ENCODE results near the gene CRIM1.
"Not testable (repeated sequence)": the region's sequence is repeated elsewhere in the genome, so short reads cannot be mapped to it uniquely, and the experiment has no call there.

Gene CRIM1

GRCh38 chr2:36355151-36355889 is at the start of gene CRIM1:
Gene CRIM1 (plus strand): TSS chr2:36355778. CDS start chr2:36356293, 515 bp downstream.
- peaks cover 40 to 49% of the 10 kb centered on the region in 2 donors for H3K4me1 Mint-ChIP-seq
- peak within 1 kb of the TSS; percentile 88 for H3K27ac Mint-ChIP-seq
- ATAC-seq (replicated peaks) (peak; percentile 54 to 64), DNase-seq (peak; percentile 50)
- H3K36me3 Mint-ChIP-seq, result no peaks in the 10 kb centered on the region
- peaks cover 6 to 21% of the 10 kb centered on the region in 2 donors for H3K27me3 Mint-ChIP-seq
- peak within 1 kb of the TSS; percentile 88 to 90 for H3K4me3 Mint-ChIP-seq
- H3K9me3 Mint-ChIP-seq, result no peaks in the 10 kb centered on the region

DNA sequence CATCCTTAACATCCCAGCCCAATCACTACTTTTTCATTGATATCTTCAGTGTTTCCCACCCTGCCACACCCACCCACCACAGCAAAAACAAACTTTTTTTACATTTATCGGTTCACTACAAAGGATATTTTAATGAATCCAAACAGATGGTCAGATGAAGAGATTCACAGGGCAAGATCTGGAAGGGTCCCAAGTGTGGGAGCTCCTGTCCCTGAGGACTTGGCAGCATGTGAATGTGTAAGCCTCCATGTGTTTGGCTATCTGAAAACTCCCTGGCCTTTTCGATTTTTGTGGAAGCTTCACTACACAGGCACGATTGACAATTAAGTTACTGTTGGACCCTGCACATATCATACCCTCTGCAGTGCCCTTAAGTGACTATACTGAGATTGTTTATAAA is 48.1 kb upstream of the CRIM1 start:
- ATAC-seq (replicated peaks) (no peak), DNase-seq (no peak)
- no peaks in the 10 kb centered on the region for H3K36me3 Mint-ChIP-seq
- no peak overlapping the region for H3K4me3 Mint-ChIP-seq
- no peaks in the 10 kb centered on the region for H3K27me3 Mint-ChIP-seq
- H3K27ac Mint-ChIP-seq, result no peak overlapping the region
- peaks cover 0 to 1% of the 10 kb centered on the region in 2 donors for H3K9me3 Mint-ChIP-seq
- no peaks in the 10 kb centered on the region for H3K4me1 Mint-ChIP-seq

GRCh38 chr2:36310444-36310843 is 45.1 kb upstream of the CRIM1 start:
- H3K36me3 Mint-ChIP-seq; H3K9me3 Mint-ChIP-seq; ATAC-seq (replicated peaks): not testable (repeated sequence)

GRCh38 chr2:36318547-36318946 is 37.0 kb upstream of the CRIM1 start:
- Mint-ChIP-seq H3K27me3 (peaks cover 7 to 22% of the 10 kb centered on the region in 2 donors), H3K36me3 (no peaks in the 10 kb centered on the region), H3K9me3 (peaks cover 0 to 5% of the 10 kb centered on the region in 2 donors), H3K27ac (no peak overlapping the region), H3K4me1 (no peaks in the 10 kb centered on the region), H3K4me3 (no peak overlapping the region)
- no peak for DNase-seq
- no peak for ATAC-seq (replicated peaks)

More at GRCh38 chr2:36310444-36310843, 45.1 kb upstream of the CRIM1 start:
- not testable (repeated sequence) for H3K27ac Mint-ChIP-seq, DNase-seq, H3K27me3 Mint-ChIP-seq, H3K4me3 Mint-ChIP-seq, H3K4me1 Mint-ChIP-seq

DNA sequence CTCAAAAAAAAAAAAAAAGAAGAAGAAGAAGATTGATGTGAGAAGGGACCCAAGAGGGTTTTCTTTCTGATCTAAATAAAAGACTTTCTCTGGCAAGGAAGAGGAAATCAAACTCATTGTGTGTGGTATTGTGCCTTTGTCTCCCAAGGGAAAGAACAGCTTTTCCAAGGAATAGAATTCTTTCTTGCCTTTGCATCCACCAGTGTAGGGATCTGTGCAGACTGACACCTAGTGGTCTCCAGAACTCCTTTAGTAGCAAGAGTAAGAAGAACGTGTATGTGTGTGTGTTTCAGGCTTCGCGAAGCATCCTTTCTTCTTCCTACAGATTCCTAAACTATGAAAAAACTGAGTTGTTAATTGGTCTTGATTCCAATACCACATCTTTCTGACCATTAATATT is 33.5 kb upstream of the CRIM1 start:
- Mint-ChIP-seq H3K4me3 (no peak overlapping the region), H3K9me3 (peaks cover 0 to 3% of the 10 kb centered on the region in 2 donors), H3K4me1 (no peaks in the 10 kb centered on the region), H3K36me3 (no peaks in the 10 kb centered on the region), H3K27me3 (peaks cover 4 to 15% of the 10 kb centered on the region in 2 donors), H3K27ac (no peak overlapping the region)
- no peak for DNase-seq
- ATAC-seq (replicated peaks), result no peak

GRCh38 chr2:36326286-36326685 is 29.3 kb upstream of the CRIM1 start:
- no peak overlapping the region for H3K4me3 Mint-ChIP-seq
- ATAC-seq (replicated peaks) (no peak), DNase-seq (no peak)
- H3K36me3 Mint-ChIP-seq, result no peaks in the 10 kb centered on the region
- H3K9me3 Mint-ChIP-seq, result peaks cover 0 to 3% of the 10 kb centered on the region in 2 donors
- H3K27me3 Mint-ChIP-seq, result peaks cover 4 to 11% of the 10 kb centered on the region in 2 donors
- H3K27ac Mint-ChIP-seq, result no peak overlapping the region
- H3K4me1 Mint-ChIP-seq, result no peaks in the 10 kb centered on the region

DNA sequence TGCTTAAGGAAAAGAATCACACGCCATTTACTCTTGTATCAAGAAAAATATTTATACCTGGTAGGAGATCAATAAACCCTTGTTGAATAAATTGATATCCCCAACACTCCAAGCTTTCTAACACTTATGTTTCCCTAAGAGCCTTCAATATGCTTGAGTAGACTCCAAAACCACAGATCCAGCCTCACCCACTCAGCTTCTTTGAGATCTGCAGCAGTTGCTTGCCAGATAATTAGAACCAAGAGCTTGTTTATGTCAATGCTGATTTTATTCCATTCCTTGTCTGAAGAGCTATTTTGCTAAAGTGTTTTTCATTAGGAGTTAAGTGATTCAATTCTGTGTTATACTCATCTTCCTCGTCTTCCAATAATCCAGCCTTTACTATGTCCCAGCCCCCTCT is 26.3 kb upstream of the CRIM1 start:
- H3K27ac Mint-ChIP-seq, result no peak overlapping the region
- no peak overlapping the region for H3K4me3 Mint-ChIP-seq
- no peaks in the 10 kb centered on the region for H3K4me1 Mint-ChIP-seq
- no peak for ATAC-seq (replicated peaks)
- H3K9me3 Mint-ChIP-seq, result no peaks in the 10 kb centered on the region
- H3K36me3 Mint-ChIP-seq, result no peaks in the 10 kb centered on the region
- no peak for DNase-seq
- no peaks in the 10 kb centered on the region for H3K27me3 Mint-ChIP-seq

DNA sequence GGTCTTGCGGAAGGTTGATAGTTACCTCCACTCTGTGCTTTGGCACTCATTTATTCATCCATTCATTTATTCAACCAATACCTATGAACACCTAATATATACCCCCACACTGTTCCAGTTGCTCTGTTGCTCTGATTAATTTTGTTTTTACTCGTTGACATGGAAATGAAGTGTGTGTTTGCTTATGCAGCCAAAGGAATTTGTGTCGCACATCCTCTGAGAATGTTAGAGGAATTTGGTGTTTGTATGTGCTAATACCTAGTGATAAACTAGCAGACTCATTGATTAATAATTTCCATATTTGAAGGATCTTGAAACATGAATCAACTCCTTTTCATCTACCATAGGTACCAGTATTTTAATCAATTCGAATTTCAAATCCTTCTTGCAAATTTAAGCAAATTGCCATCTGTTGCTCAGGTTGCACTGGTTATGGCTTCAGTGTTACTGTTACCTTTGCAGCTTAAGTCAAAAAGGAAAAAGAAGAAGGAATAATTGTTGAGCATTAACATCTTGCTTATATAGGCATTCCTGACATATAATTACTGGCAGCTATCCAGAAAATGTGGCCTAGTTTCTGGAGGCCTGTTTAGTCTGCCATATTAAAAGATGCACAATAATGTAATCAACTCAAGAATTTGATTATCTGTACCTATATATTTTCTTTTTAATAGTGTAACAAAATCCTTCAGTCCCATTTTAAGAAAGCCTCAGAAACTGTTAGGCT is 25.7 kb upstream of the CRIM1 start:
- H3K36me3 Mint-ChIP-seq, result no peaks in the 10 kb centered on the region
- H3K4me3 Mint-ChIP-seq, result no peak overlapping the region
- ATAC-seq (replicated peaks) (no peak), DNase-seq (no peak)
- no peaks in the 10 kb centered on the region for H3K9me3 Mint-ChIP-seq
- no peak overlapping the region for H3K27ac Mint-ChIP-seq
- H3K4me1 Mint-ChIP-seq, result no peaks in the 10 kb centered on the region
- H3K27me3 Mint-ChIP-seq, result no peaks in the 10 kb centered on the region

DNA sequence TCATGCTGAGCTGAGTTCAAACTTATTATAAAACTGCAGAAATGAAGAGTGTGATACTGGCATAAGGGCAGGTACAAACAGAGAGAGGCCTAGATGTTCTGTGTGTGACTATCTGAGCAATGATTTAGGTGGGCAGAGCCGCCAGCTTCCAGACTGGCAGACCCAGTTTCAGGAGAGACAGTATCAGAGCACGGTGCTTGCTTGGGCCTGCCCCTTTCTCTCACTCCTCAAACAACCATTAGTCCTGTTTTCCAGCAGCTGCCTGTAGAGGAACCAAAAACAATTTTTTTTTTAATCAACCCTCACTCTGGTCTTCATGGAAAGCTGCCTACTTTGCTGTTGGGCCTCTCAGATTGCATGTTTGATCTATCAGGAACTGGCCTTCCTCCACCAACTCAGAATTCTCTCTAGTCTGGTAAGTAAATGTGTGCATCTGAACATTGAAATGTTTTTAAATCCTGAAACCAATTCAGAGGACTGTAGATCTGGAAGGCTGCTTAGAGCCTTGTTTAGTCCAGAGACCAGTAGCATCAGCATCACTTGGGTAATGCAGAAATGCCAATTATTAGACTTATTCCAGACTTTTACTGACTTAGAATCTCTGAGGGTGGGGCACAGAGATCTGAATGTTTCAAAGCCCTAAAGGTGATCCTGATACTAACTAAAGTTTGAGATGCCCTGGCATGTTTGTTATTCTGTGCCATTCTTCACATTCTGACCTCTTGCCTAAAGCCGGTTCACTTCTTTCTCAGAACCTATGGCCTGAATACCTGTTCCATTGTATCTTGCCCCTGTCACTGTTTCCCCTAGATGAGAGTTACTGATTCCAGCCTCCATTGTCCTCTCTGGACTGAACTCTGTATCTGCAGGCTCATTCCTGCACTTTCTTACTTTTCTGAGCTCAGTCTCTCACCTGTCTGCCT is 24.8 kb upstream of the CRIM1 start:
- no peak overlapping the region for H3K27ac Mint-ChIP-seq
- H3K27me3 Mint-ChIP-seq, result peaks cover 5 to 7% of the 10 kb centered on the region in 2 donors
- H3K9me3 Mint-ChIP-seq, result no peaks in the 10 kb centered on the region
- H3K4me3 Mint-ChIP-seq, result no peak overlapping the region
- DNase-seq (no peak), ATAC-seq (replicated peaks) (no peak)
- H3K4me1 Mint-ChIP-seq, result no peaks in the 10 kb centered on the region
- no peaks in the 10 kb centered on the region for H3K36me3 Mint-ChIP-seq

- H3K27me3 Mint-ChIP-seq, result peaks cover 8% of the 10 kb centered on the region in 2 donors
Measured at GRCh38 chr2:36333350-36334012, 22.1 kb upstream of the CRIM1 start.

DNA sequence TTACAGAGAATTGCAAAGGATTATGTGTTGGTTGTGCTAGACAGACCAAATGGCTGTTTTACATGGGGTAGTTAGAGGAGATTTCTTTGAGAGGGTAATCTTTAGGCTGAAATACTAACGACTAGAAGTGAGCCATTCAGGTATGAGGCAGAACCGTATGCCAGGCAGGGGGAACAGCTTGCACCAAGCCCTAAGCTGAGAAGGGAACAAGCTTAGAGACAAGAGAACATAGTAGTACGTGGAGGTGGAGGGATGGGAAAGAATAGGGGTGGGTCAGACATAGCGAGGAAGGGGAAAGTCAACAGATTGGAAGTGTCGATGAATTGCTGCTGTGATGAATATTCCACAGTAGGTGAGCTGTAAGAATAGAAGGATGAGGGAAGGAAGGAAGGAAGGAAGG is 20.0 kb upstream of the CRIM1 start:
- H3K9me3 Mint-ChIP-seq, result no peaks in the 10 kb centered on the region
- no peak overlapping the region for H3K4me3 Mint-ChIP-seq
- DNase-seq (no peak), ATAC-seq (replicated peaks) (no peak)
- H3K27me3 Mint-ChIP-seq, result peaks cover 8% of the 10 kb centered on the region in 2 donors
- no peaks in the 10 kb centered on the region for H3K36me3 Mint-ChIP-seq
- H3K27ac Mint-ChIP-seq, result no peak overlapping the region
- no peaks in the 10 kb centered on the region for H3K4me1 Mint-ChIP-seq

More at GRCh38 chr2:36333350-36334012, 22.1 kb upstream of the CRIM1 start:
- Mint-ChIP-seq H3K27ac (no peak overlapping the region), H3K4me3 (no peak overlapping the region), H3K36me3 (no peaks in the 10 kb centered on the region), H3K9me3 (no peaks in the 10 kb centered on the region), H3K4me1 (no peaks in the 10 kb centered on the region)
- DNase-seq (no peak), ATAC-seq (replicated peaks) (peak in 1 of 2 donors; percentile 25)

DNA sequence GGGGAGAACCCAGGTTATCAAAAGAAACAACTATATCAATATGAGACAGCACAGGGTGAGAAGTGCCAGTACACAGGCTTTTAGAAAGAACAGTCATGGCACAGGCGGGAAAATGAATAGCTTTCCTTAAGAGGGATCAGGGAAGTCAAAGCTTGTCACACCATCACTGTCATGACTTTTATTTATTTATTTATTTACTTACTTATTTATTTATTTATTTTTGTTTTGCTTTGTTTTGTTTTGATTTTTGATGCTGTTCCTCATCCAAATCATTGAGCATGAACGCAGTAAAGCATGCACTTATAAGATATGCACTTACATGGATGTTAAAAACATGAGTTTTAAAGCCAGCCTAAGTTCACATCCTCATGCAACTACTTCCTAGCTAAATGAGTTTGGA is 19.3 kb upstream of the CRIM1 start:
- no peak for DNase-seq
- Mint-ChIP-seq H3K27ac (no peak overlapping the region), H3K9me3 (no peaks in the 10 kb centered on the region), H3K4me1 (no peaks in the 10 kb centered on the region), H3K36me3 (no peaks in the 10 kb centered on the region), H3K4me3 (no peak overlapping the region), H3K27me3 (peaks cover 8% of the 10 kb centered on the region in 2 donors)
- ATAC-seq (replicated peaks), result no peak

DNA sequence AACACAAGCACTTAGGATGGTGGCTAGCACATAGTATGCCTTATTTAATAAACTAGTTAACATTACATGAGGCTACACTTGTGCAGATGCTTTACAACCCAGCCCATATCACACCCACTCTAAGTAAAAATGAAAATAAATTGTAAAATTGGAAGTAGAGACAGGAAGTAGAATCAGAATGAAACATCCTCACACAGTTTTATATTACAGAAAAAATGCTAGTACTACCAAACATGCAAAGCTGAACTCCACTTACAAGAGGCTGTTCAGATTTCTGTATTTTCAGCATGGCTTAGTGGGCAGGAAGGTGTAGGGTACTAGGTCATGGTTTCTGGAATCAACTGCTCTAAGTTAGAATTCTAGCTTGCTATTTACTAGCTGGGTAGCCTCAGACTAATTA is 18.2 kb upstream of the CRIM1 start:
- Mint-ChIP-seq H3K27me3 (peaks cover 8% of the 10 kb centered on the region in 2 donors), H3K36me3 (no peaks in the 10 kb centered on the region)

More for the DNA sequence above, 18.2 kb upstream of the CRIM1 start:
- Mint-ChIP-seq H3K4me3 (no peak overlapping the region), H3K27ac (no peak overlapping the region), H3K4me1 (no peaks in the 10 kb centered on the region), H3K9me3 (no peaks in the 10 kb centered on the region)
- no peak for ATAC-seq (replicated peaks)
- DNase-seq, result no peak

All from stimulated activated naive B cell treated with anti-CD40 and anti-IgM and Interleukin-4, amounts not matched to agents 10 μg/mL and 1 μg/mL and 100 μg/mL, for 72 hours (primary cell).